ENCODE measurements around the gene RAD51B.

Gene RAD51B

DNA sequence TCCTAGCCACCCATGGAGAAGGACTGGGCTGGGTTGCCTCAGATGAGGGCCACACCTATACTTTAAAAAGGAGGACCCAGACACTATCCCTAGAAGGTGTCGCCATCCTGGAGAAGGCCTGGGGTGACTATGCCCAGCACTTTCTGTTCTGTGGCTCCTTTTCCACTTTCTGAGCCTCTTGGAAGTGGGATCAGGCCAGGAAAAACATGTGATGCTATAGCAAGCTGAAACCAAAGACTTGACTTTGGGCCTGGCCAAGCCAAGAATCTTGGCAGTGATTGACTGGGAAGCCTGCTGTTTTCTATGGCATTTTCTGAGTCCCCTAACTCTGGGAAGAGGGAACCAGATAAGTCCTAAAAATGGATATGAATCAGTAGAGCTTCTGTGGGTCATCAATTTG, 641.0 kb downstream of the RAD51B start:
- no peak for DNase-seq (ENCODE audit: low read depth)
- H3K4me3 ChIP-seq (ENCODE audit: low read depth, low read length), result no peak overlapping the region
- TF ChIP-seq, protein P1, sequence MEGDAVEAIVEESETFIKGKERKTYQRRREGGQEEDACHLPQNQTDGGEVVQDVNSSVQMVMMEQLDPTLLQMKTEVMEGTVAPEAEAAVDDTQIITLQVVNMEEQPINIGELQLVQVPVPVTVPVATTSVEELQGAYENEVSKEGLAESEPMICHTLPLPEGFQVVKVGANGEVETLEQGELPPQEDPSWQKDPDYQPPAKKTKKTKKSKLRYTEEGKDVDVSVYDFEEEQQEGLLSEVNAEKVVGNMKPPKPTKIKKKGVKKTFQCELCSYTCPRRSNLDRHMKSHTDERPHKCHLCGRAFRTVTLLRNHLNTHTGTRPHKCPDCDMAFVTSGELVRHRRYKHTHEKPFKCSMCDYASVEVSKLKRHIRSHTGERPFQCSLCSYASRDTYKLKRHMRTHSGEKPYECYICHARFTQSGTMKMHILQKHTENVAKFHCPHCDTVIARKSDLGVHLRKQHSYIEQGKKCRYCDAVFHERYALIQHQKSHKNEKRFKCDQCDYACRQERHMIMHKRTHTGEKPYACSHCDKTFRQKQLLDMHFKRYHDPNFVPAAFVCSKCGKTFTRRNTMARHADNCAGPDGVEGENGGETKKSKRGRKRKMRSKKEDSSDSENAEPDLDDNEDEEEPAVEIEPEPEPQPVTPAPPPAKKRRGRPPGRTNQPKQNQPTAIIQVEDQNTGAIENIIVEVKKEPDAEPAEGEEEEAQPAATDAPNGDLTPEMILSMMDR (IDR thresholded peaks at IDR 0.05; ENCODE audit: low read depth, low read length, missing control alignments), result no peak

DNA sequence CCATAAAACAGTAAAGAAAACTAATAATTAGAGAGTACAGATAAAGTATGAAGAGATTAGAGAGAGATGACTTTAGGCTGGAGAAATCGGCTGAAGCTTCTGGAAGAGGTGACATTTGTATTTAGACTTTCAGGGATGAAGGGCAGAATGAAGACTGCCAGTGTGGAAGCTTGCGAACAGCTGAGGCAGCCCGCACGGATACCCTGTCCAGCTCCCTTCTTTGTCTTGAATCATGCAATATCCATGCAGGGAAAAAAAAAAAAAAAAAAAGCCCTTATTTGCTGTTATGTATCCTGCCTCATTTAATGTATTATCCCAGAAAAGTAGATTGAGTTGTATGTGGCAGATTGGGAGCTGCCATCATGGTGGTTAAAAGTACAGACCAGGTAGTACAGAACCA, 641.5 kb downstream of the RAD51B start:
- H3K4me3 ChIP-seq (ENCODE audit: low read depth, low read length), result no peak overlapping the region
- no peak for DNase-seq (ENCODE audit: low read depth)
- TF ChIP-seq, protein P1 (IDR thresholded peaks at IDR 0.05; ENCODE audit: low read depth, low read length, missing control alignments), result no peak

DNA sequence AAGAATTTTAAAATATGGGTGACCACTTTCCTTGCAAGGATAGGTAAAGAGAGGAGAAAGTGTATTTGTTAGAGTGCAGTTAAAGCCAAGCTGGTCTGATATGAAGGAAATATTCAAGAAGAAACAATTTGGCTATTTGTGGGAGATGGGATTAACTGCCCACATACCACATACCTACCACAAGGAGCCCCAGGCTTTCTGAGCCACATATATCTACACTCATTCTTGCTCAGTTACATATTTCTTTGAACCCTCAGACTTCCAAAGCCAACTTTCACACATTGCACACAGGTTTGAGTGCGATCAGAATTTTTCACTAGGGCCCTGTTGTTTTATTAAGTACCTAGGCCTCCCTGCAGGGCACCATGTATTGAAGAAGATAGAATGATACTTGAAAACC, 643.1 kb downstream of the RAD51B start:
- H3K4me3 ChIP-seq (ENCODE audit: low read depth, low read length), result no peak overlapping the region
- no peak for DNase-seq (ENCODE audit: low read depth)
- TF ChIP-seq, protein P1 (IDR thresholded peaks at IDR 0.05; ENCODE audit: low read depth, low read length, missing control alignments), result no peak

DNA sequence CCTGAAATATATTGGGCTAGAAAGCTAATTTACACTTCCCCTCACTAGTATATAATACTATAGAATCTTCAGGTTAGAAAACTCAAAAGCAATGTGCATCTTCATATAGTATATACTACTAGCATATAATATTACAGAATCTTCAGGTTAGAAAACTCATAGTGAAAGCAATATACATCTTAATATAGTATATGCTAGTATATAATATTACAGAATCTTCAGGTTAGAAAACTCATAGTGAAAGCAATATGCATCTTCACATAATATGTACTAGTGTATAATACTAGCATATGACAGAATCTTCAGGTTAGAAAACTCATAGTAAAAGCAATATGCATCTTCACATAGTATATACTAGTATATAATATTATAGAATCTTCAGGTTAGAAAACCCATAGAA, 643.7 kb downstream of the RAD51B start:
- DNase-seq (ENCODE audit: low read depth), result no peak
- TF ChIP-seq, protein P1 (IDR thresholded peaks at IDR 0.05; ENCODE audit: low read depth, low read length, missing control alignments), result no peak
- no peak overlapping the region for H3K4me3 ChIP-seq (ENCODE audit: low read depth, low read length)

DNA sequence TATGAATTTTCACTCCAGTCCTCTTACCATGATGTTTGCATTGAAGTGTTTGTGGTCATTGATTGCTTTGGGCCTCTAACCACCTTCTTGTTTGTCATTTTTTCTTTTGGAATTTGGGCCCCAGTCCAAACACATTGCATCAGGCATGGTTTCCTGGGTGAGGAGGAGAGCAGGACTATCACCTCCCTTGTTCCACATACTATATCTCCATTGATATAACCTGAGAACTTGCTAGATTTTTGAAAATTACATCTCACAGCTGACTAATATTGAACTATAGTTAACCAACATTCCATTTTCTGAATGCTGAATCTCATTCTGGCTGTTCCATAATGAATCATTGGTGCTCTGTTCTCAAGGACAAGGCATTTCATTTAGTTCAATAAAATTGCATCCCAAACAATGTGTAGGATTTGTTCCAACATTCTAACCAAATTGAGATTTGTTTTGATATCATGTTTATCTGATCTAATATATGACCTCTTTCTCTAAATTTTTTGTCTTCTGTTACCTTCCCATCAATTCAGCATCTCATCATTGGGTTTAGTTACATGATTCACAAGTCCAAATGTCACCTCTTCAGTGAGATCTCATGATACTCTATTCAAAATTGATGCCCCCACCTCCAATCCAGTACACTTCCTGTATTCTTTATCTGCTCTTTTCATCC, 644.3 kb downstream of the RAD51B start:
- TF ChIP-seq, protein P1 (IDR thresholded peaks at IDR 0.05; ENCODE audit: low read depth, low read length, missing control alignments), result no peak
- DNase-seq (ENCODE audit: low read depth), result no peak
- H3K4me3 ChIP-seq (ENCODE audit: low read depth, low read length), result no peak overlapping the region

DNA sequence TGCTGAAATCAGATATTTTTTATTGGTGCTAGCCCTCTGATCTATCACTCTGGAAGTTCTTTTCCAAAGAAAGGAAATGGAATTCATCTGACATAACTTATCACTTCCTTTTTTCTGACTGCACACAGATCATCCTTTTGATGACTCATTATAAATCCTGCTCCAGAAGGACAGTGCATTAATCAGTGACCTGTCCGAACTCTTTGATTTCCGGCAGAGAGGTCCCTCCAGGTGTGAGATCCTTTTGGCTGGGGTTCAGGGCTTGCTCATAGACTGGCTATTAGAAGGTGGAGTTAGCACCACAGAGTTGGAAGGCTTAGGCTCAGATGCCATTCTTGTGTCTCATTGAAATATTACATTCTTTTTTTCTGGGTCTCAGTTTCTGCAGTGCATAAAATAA, 645.1 kb downstream of the RAD51B start:
- TF ChIP-seq, protein P1 (IDR thresholded peaks at IDR 0.05; ENCODE audit: low read depth, low read length, missing control alignments), result no peak
- DNase-seq (ENCODE audit: low read depth), result no peak
- H3K4me3 ChIP-seq (ENCODE audit: low read depth, low read length), result no peak overlapping the region

DNA sequence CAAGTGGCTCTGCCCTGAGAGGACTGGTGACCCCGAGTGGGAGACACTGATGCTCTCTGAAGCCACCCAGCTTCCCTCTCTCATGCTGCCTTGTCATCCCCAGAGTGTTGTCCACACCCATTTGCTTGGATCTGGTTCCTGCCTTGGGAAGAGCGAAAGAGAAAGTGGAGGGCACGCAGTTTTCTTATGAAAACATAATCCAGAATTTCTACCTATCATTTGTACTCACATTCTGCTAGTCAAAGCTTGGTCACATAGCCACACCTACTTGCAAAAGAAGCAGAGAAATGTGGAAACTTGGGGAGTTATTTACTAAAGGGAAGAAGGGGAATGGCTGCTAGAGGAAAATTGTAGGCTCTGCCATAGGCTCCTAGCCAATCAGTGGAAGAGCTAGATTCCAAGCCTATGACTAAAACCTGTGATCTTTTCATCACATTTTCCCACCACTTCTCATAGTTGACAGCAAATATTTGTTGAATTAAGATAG, 647.0 kb downstream of the RAD51B start:
- TF ChIP-seq, protein P1 (IDR thresholded peaks at IDR 0.05; ENCODE audit: low read depth, low read length, missing control alignments), result no peak
- DNase-seq (ENCODE audit: low read depth), result no peak

More for the DNA sequence above, 647.0 kb downstream of the RAD51B start:
- no peak overlapping the region for H3K4me3 ChIP-seq (ENCODE audit: low read depth, low read length)
